IMR-90 (cell line): ENCODE results near the gene NME7. TPM values are rescaled to one million over a fixed set of nuclear protein-coding genes. Genes with fewer than 3 reads are reported as not detected.

ENCODE experiments used
- ATAC-seq: fragments of 200-7000 bp; cut with Tn5 transposase; 2 replicates; pipeline ENCODE4 v1.9.1; 2020; ENCODE audit warnings: low read depth, mild to moderate bottlenecking, moderate library complexity
- BruUV-seq: library from RNA; stranded (reverse); fragments of 400-500 nt; replicated peaks from 2 replicates; lab custom pipeline; 2021; lab: Mats Ljungman, UMichigan
- CTCF ChIA-PET: fragments of 300-600 bp; formaldehyde crosslinking; extraction: SDS; loops from one replicate; lab custom pipeline; 2021; ENCODE audit warnings: antibody characterized with exemption; lab: Yijun Ruan, JAX
- POLR2A ChIA-PET: fragments of 300-600 bp; sonication (Branson Sonifier 250); formaldehyde crosslinking; loops from one replicate; lab custom pipeline; 2022; ENCODE audit warnings: antibody characterized with exemption; ENCODE audit not compliant: unreplicated experiment; lab: Charles Lee
- DNase-seq: peaks from one replicate; pipeline ENCODE4 v3.0.0; 2013
- H2AFZ ChIP-seq: replicated peaks from 2 replicates; pipeline ENCODE3; 2013; ENCODE audit warnings: low read length, mild to moderate bottlenecking; ENCODE audit not compliant: poor library complexity
- H2AK5ac ChIP-seq: 2 replicates; pipeline ENCODE4 v1.6.1; 2013; ENCODE audit warnings: low read depth, low read length, inconsistent platforms
- H2AK9ac ChIP-seq: replicated peaks from 2 replicates; pipeline ENCODE3; 2013; ENCODE audit warnings: mild to moderate bottlenecking, low read depth, low read length, moderate library complexity; ENCODE audit not compliant: poor library complexity
- H2BK120ac ChIP-seq: 2 replicates; pipeline ENCODE4 v1.6.1; 2013; ENCODE audit warnings: low read depth, low read length, inconsistent platforms
- H2BK15ac ChIP-seq: 3 replicates; pipeline ENCODE4 v1.6.1; 2013; ENCODE audit warnings: low read depth, low read length, inconsistent platforms
- H2BK20ac ChIP-seq: 2 replicates; pipeline ENCODE4 v1.6.1; 2013; ENCODE audit warnings: low read depth, mild to moderate bottlenecking, inconsistent platforms, low read length, moderate library complexity
- H2BK5ac ChIP-seq: 2 replicates; pipeline ENCODE4 v1.6.1; 2013; ENCODE audit warnings: mild to moderate bottlenecking, low read depth, low read length, inconsistent platforms; ENCODE audit not compliant: poor library complexity, severe bottlenecking
- H3K14ac ChIP-seq: replicated peaks from 2 replicates; pipeline ENCODE4 v1.6.1; 2013; ENCODE audit warnings: low read depth, low read length, inconsistent platforms
- H3K18ac ChIP-seq: 2 replicates; pipeline ENCODE4 v1.6.1; 2013; ENCODE audit warnings: low read depth, low read length, control low read depth
- H3K23ac ChIP-seq: 2 replicates; pipeline ENCODE4 v1.6.1; 2013; ENCODE audit warnings: low read depth, low read length, inconsistent platforms
- H3K27ac ChIP-seq: 2 replicates; pipeline ENCODE4 v1.5.1; 2013; ENCODE audit warnings: mild to moderate bottlenecking, control low read depth, low read length; ENCODE audit not compliant: insufficient read depth
- H3K27me3 ChIP-seq: 2 replicates; pipeline ENCODE4 v1.6.1; 2013; ENCODE audit warnings: low read length; ENCODE audit not compliant: control insufficient read depth, insufficient read depth
- H3K36me3 ChIP-seq: 2 replicates; pipeline ENCODE4 v1.6.1; 2013; ENCODE audit warnings: low read length, mixed read lengths; ENCODE audit not compliant: control insufficient read depth, insufficient read depth
- H3K4ac ChIP-seq: 2 replicates; pipeline ENCODE4 v1.6.1; 2013; ENCODE audit warnings: low read depth, low read length, inconsistent platforms
- H3K4me1 ChIP-seq: 2 replicates; pipeline ENCODE4 v1.6.1; 2013; ENCODE audit warnings: low read length, mixed read lengths; ENCODE audit not compliant: control insufficient read depth, insufficient read depth
- H3K4me2 ChIP-seq: 2 replicates; pipeline ENCODE4 v1.6.1; 2013; ENCODE audit warnings: low read depth, mild to moderate bottlenecking, control low read depth, low read length, moderate library complexity
- H3K4me3 ChIP-seq: 2 replicates; pipeline ENCODE4 v1.5.1; 2013; ENCODE audit warnings: low read depth, mild to moderate bottlenecking, control low read depth, low read length, moderate library complexity; ENCODE audit not compliant: insufficient read depth
- H3K56ac ChIP-seq: 2 replicates; pipeline ENCODE4 v1.6.1; 2013; ENCODE audit warnings: low read length, inconsistent platforms; ENCODE audit not compliant: insufficient read depth; ENCODE audit errors: extremely low read depth
- H3K79me1 ChIP-seq, 2 experiments: 2 replicates each; pipeline ENCODE4 v1.6.1; 2013; ENCODE audit warnings: low read length in 2 of 2, inconsistent platforms in 1 of 2, low read depth in 1 of 2
- H3K9ac ChIP-seq: 2 replicates; pipeline ENCODE4 v1.6.1; 2013; ENCODE audit warnings: low read depth, low read length, control low read depth
- H3K9me1 ChIP-seq: 2 replicates; pipeline ENCODE4 v1.6.1; 2013; ENCODE audit warnings: low read length, inconsistent platforms; ENCODE audit not compliant: insufficient read depth
- H3K9me3 ChIP-seq: 2 replicates; pipeline ENCODE4 v1.6.1; 2013; ENCODE audit warnings: low read length; ENCODE audit not compliant: control insufficient read depth, insufficient read depth
- H4K20me1 ChIP-seq: 2 replicates; pipeline ENCODE4 v1.6.1; 2013; ENCODE audit warnings: low read length, inconsistent platforms; ENCODE audit not compliant: insufficient read depth
- H4K5ac ChIP-seq: 2 replicates; pipeline ENCODE4 v1.6.1; 2013; ENCODE audit warnings: mild to moderate bottlenecking, low read depth, low read length, control low read depth
- H4K8ac ChIP-seq, 2 experiments: 2 replicates each; pipeline ENCODE4 v1.6.1; 2013; ENCODE audit warnings: low read depth in 2 of 2, low read length in 2 of 2, control low read depth in 1 of 2, inconsistent platforms in 1 of 2
- H4K91ac ChIP-seq: 2 replicates; pipeline ENCODE4 v1.6.1; 2013; ENCODE audit warnings: low read depth, low read length, inconsistent platforms; ENCODE audit not compliant: insufficient read depth
- CEBPB ChIP-seq: IDR thresholded peaks from 2 replicates; pipeline ENCODE4 v1.6.1; 2012; ENCODE audit warnings: low read depth, low read length, improper control_type of control experiment
- CHD1 ChIP-seq: IDR thresholded peaks from 2 replicates; pipeline ENCODE4 v1.6.1; 2012; ENCODE audit warnings: low read depth, low read length, improper control_type of control experiment
- CTCF ChIP-seq: conservative IDR thresholded peaks from 2 replicates; pipeline ENCODE4 v1.5.1; 2012; ENCODE audit warnings: mild to moderate bottlenecking, low read depth, low read length, improper control_type of control experiment
- MAFK ChIP-seq: IDR thresholded peaks from 2 replicates; pipeline ENCODE4 v1.6.1; 2012; ENCODE audit warnings: low read depth, low read length, improper control_type of control experiment
- MAZ ChIP-seq: IDR thresholded peaks from 2 replicates; pipeline ENCODE4 v1.6.1; 2012; ENCODE audit warnings: low read depth, mild to moderate bottlenecking, low read length, improper control_type of control experiment, moderate library complexity, borderline replicate concordance
- MXI1 ChIP-seq: IDR thresholded peaks from 2 replicates; pipeline ENCODE4 v1.6.1; 2012; ENCODE audit warnings: low read depth, mild to moderate bottlenecking, low read length, moderate library complexity, borderline replicate concordance
- POLR2A ChIP-seq: IDR thresholded peaks from 2 replicates; pipeline ENCODE4 v1.6.1; 2012; ENCODE audit warnings: mild to moderate bottlenecking, low read depth, low read length
- SMC3 ChIP-seq: fragments of 150-350 bp; IDR thresholded peaks from 2 replicates; pipeline ENCODE4 v1.6.1; 2016; ENCODE audit warnings: low read depth, mild to moderate bottlenecking, antibody characterized with exemption, low read length, moderate library complexity
- USF2 ChIP-seq: fragments of 150-350 bp; IDR thresholded peaks from 2 replicates; pipeline ENCODE4 v1.6.1; 2017; ENCODE audit warnings: mild to moderate bottlenecking, antibody characterized with exemption, low read length, low read depth
- WGBS, 2 experiments: methylation state at CpG; one replicate each; pipeline versions ENCODE4 v1.1.5 to v1.1.7; 2013; ENCODE audit warnings: missing lambda C conversion rate in 2 of 2; ENCODE audit not compliant: insufficient read length in 1 of 2; ENCODE audit errors: extremely low coverage in 2 of 2; 5-methylcytosine and 5-hydroxymethylcytosine counted together
- dilution Hi-C: fragments of 300-500 bp; cut with HindIII; formaldehyde crosslinking; loops from one replicate; pipeline ENCODE4 v1.14.3; 2018; ENCODE audit warnings: low sequenced_read_pairs; ENCODE audit not compliant: unreplicated experiment
- in situ Hi-C: fragments of 300-500 bp; cut with MboI; formaldehyde crosslinking; loops from 3 replicates; pipeline ENCODE4 v1.14.3; 2019; ENCODE audit warnings: low sequenced_read_pairs, inconsistent platforms, mixed read lengths
- intact Hi-C: fragments of 100-400 bp; cut with micrococcal nuclease; formaldehyde crosslinking; loops from 2 replicates; pipeline ENCODE4 v1.10.0; 2022
- polyA plus RNA-seq, 3 experiments: library from polyadenylated mRNA; depleted of rRNA; stranded (reverse); fragments of >200 nt; gene quantifications; 2 replicates each; pipeline ENCODE4 v1.2.3, GENCODE V29; 2012; ENCODE audit warnings: low replicate concordance in 1 of 3
- total RNA-seq: library from RNA; depleted of rRNA; stranded (reverse); fragments of >200 nt; gene quantifications from 2 replicates; pipeline ENCODE4 v1.2.3, GENCODE V29; 2012

NME7 gene
- total and polyA plus RNA-seq, 2 of the 4 experiments (the other 2 are of a cell fraction) = 18.3 to 22.4 TPM

GRCh38 chr1:169347688-169348382 lies 19.8 kb downstream of the NME7 start:
- H4K20me1 ChIP-seq = no peaks in the 10 kb centered on the region
- no peak overlapping the region for H3K4ac ChIP-seq
- H2BK120ac ChIP-seq = no peak overlapping the region
- H3K14ac ChIP-seq = no peak overlapping the region
- no peaks in the 10 kb centered on the region for H3K9me3 ChIP-seq
- CTCF ChIA-PET = interaction anchor here (0.6 to 2.0 kb wide), 23 partner anchors 13 to 908 kb away, joined by 3 to 18 read pairs (median 4); partner anchors contain the start of genes ATP1B1 and NME7
- H2AFZ ChIP-seq = no peak overlapping the region
- H2BK15ac ChIP-seq = no peak overlapping the region
- H4K91ac ChIP-seq = no peak overlapping the region
- no peak overlapping the region for H2AK5ac ChIP-seq
- H3K27ac ChIP-seq = no peak overlapping the region
- H3K36me3 ChIP-seq = no peaks in the 10 kb centered on the region
- ATAC-seq (no peak), DNase-seq (no peak)
- no TSS peak for BruUV-seq
- no peak overlapping the region for H2AK9ac ChIP-seq
- POLR2A ChIA-PET = no interaction called here
- no peaks in the 10 kb centered on the region for H3K4me1 ChIP-seq
- no peak overlapping the region for H3K9ac ChIP-seq
- H3K79me1 ChIP-seq = 0 out of 4 replicates have a peak, but pooled peaks cover 0 to 3% of the 10 kb centered on the region in 2 experiments
- no CpG with 5 or more reads among the region's 2 CpGs for WGBS, 2 experiments
- H3K27me3 ChIP-seq = no peaks in the 10 kb centered on the region
- TF ChIP-seq MAFK = no peak
- TF ChIP-seq CHD1 = no peak
- TF ChIP-seq MXI1 = no peak
- TF ChIP-seq CEBPB = no peak
- TF ChIP-seq USF2 = no peak
- no peak for TF ChIP-seq POLR2A
- TF ChIP-seq SMC3 = no peak
- TF ChIP-seq MAZ = no peak
- no peak for TF ChIP-seq CTCF
- no peak overlapping the region for H2BK5ac ChIP-seq
- dilution Hi-C loops = no loop called here
- no peak overlapping the region for H4K5ac ChIP-seq
- H3K4me2 ChIP-seq = no peak overlapping the region
- no peak overlapping the region for H3K4me3 ChIP-seq
- H3K56ac ChIP-seq = no peak overlapping the region
- no peak overlapping the region for H2BK20ac ChIP-seq
- H3K9me1 ChIP-seq = no peaks in the 10 kb centered on the region
- in situ Hi-C loops = loop anchor here (10.0 kb wide), 1 partner anchor 913 kb away; no protein-coding TSS in a partner anchor
- H3K23ac ChIP-seq = no peak overlapping the region
- no peak overlapping the region for H3K18ac ChIP-seq
- intact Hi-C loops = loop anchor here (1.0 to 10.0 kb wide), 5 partner anchors 241 to 1005 kb away; partner anchors contain the start of gene ATP1B1
- no peak overlapping the region for H4K8ac ChIP-seq
